Measurements from ENCODE around the gene TBCC. TPM values are rescaled to one million over a fixed set of nuclear protein-coding genes. Genes with fewer than 3 reads are reported as not detected.

TBCC gene
- total RNA-seq, 1 donor from 2014 or later: 57.9 TPM

- Histone ChIP-seq H3K27ac (ENCODE audit: low read depth, low read length) (no peak overlapping the region), H3K36me3 (ENCODE audit: control insufficient read depth in 3 of 3, insufficient read depth in 3 of 3, low read length in 3 of 3) (peaks cover 0 to 3% (median 0%) of the 10 kb centered on the region in 3 donors), H3K4me3 (ENCODE audit: low read length in 3 of 3) (no peak overlapping the region), H3K9me3 (ENCODE audit: control insufficient read depth in 3 of 3, low read length in 3 of 3) (no peaks in the 10 kb centered on the region), H3K27me3 (ENCODE audit: control insufficient read depth in 3 of 3, insufficient read depth in 3 of 3, low read length in 3 of 3) (no peaks in the 10 kb centered on the region), H3K9ac (ENCODE audit: low read depth in 1 of 3, low read length in 3 of 3) (no peak overlapping the region), H3K4me1 (ENCODE audit: control insufficient read depth in 3 of 3, insufficient read depth in 3 of 3, low read length in 3 of 3) (peaks cover 15 to 21% (median 18%) of the 10 kb centered on the region in 3 donors)
These were observed 21.1 kb downstream of the TBCC start for GRCh38 chr6:42724825-42725224.

GRCh38 chr6:42722497-42722896 is 23.4 kb downstream of the TBCC start, which contains the start of gene PRPH2:
PRPH2 (minus strand) TSS chr6:42722597; CDS start chr6:42722334, 263 bp downstream.
- Histone ChIP-seq H3K27me3 (ENCODE audit: control insufficient read depth in 3 of 3, insufficient read depth in 3 of 3, low read length in 3 of 3) (no peaks in the 10 kb centered on the region), H3K9ac (ENCODE audit: low read depth in 1 of 3, low read length in 3 of 3) (no peak within 1 kb of the TSS), H3K27ac (ENCODE audit: low read depth, low read length) (no peak within 1 kb of the TSS), H3K4me1 (ENCODE audit: control insufficient read depth in 3 of 3, insufficient read depth in 3 of 3, low read length in 3 of 3) (peaks cover 17 to 20% (median 17%) of the 10 kb centered on the region in 3 donors), H3K9me3 (ENCODE audit: control insufficient read depth in 3 of 3, low read length in 3 of 3) (no peaks in the 10 kb centered on the region), H3K36me3 (ENCODE audit: control insufficient read depth in 3 of 3, insufficient read depth in 3 of 3, low read length in 3 of 3) (peaks cover 0 to 3% (median 0%) of the 10 kb centered on the region in 3 donors), H3K4me3 (ENCODE audit: low read length in 3 of 3) (no peak within 1 kb of the TSS)

GRCh38 chr6:42720739-42721138 is 25.2 kb downstream of the TBCC start:
- no peaks in the 10 kb centered on the region for H3K9me3 ChIP-seq (ENCODE audit: control insufficient read depth in 3 of 3, low read length in 3 of 3)
- H3K27ac ChIP-seq (ENCODE audit: low read depth, low read length): no peak overlapping the region
- no peak overlapping the region for H3K9ac ChIP-seq (ENCODE audit: low read depth in 1 of 3, low read length in 3 of 3)
- H3K4me3 ChIP-seq (ENCODE audit: low read length in 3 of 3): no peak overlapping the region
- H3K36me3 ChIP-seq (ENCODE audit: control insufficient read depth in 3 of 3, insufficient read depth in 3 of 3, low read length in 3 of 3): peaks cover 0 to 3% (median 0%) of the 10 kb centered on the region in 3 donors
- H3K4me1 ChIP-seq (ENCODE audit: control insufficient read depth in 3 of 3, insufficient read depth in 3 of 3, low read length in 3 of 3): peaks cover 0 to 6% (median 4%) of the 10 kb centered on the region in 3 donors
- no peaks in the 10 kb centered on the region for H3K27me3 ChIP-seq (ENCODE audit: control insufficient read depth in 3 of 3, insufficient read depth in 3 of 3, low read length in 3 of 3)

GRCh38 chr6:42715871-42716270 is 30.0 kb downstream of the TBCC start:
- no peaks in the 10 kb centered on the region for H3K36me3 ChIP-seq (ENCODE audit: control insufficient read depth in 3 of 3, insufficient read depth in 3 of 3, low read length in 3 of 3)
- no peak overlapping the region for H3K27ac ChIP-seq (ENCODE audit: low read depth, low read length)
- H3K4me1 ChIP-seq (ENCODE audit: control insufficient read depth in 3 of 3, insufficient read depth in 3 of 3, low read length in 3 of 3): peaks cover 0 to 2% (median 0%) of the 10 kb centered on the region in 3 donors
- H3K27me3 ChIP-seq (ENCODE audit: control insufficient read depth in 3 of 3, insufficient read depth in 3 of 3, low read length in 3 of 3): no peaks in the 10 kb centered on the region
- no peak overlapping the region for H3K9ac ChIP-seq (ENCODE audit: low read depth in 1 of 3, low read length in 3 of 3)
- peaks cover 0 to 9% (median 5%) of the 10 kb centered on the region in 3 donors for H3K9me3 ChIP-seq (ENCODE audit: control insufficient read depth in 3 of 3, low read length in 3 of 3)
- H3K4me3 ChIP-seq (ENCODE audit: low read length in 3 of 3): no peak overlapping the region

- Histone ChIP-seq H3K9me3 (ENCODE audit: control insufficient read depth in 3 of 3, low read length in 3 of 3) (peaks cover 0 to 9% (median 5%) of the 10 kb centered on the region in 3 donors), H3K4me3 (ENCODE audit: low read length in 3 of 3) (no peak overlapping the region), H3K27ac (ENCODE audit: low read depth, low read length) (no peak overlapping the region), H3K4me1 (ENCODE audit: control insufficient read depth in 3 of 3, insufficient read depth in 3 of 3, low read length in 3 of 3) (peaks cover 3 to 11% (median 5%) of the 10 kb centered on the region in 3 donors), H3K36me3 (ENCODE audit: control insufficient read depth in 3 of 3, insufficient read depth in 3 of 3, low read length in 3 of 3) (no peaks in the 10 kb centered on the region), H3K9ac (ENCODE audit: low read depth in 1 of 3, low read length in 3 of 3) (no peak overlapping the region), H3K27me3 (ENCODE audit: control insufficient read depth in 3 of 3, insufficient read depth in 3 of 3, low read length in 3 of 3) (no peaks in the 10 kb centered on the region)
These were observed 31.7 kb downstream of the TBCC start for GRCh38 chr6:42714098-42714761.

- H3K4me3 ChIP-seq (ENCODE audit: low read length in 3 of 3): no peak overlapping the region
- no peak overlapping the region for H3K27ac ChIP-seq (ENCODE audit: low read depth, low read length)
- peaks cover 0 to 9% (median 5%) of the 10 kb centered on the region in 3 donors for H3K9me3 ChIP-seq (ENCODE audit: control insufficient read depth in 3 of 3, low read length in 3 of 3)
- H3K4me1 ChIP-seq (ENCODE audit: control insufficient read depth in 3 of 3, insufficient read depth in 3 of 3, low read length in 3 of 3): peaks cover 3 to 9% (median 5%) of the 10 kb centered on the region in 3 donors
- no peaks in the 10 kb centered on the region for H3K36me3 ChIP-seq (ENCODE audit: control insufficient read depth in 3 of 3, insufficient read depth in 3 of 3, low read length in 3 of 3)
- no peaks in the 10 kb centered on the region for H3K27me3 ChIP-seq (ENCODE audit: control insufficient read depth in 3 of 3, insufficient read depth in 3 of 3, low read length in 3 of 3)
- no peak overlapping the region for H3K9ac ChIP-seq (ENCODE audit: low read depth in 1 of 3, low read length in 3 of 3)
These were observed 34.0 kb downstream of the TBCC start for GRCh38 chr6:42711930-42712329.

GRCh38 chr6:42710316-42710715 is 35.6 kb downstream of the TBCC start:
- H3K27me3 ChIP-seq (ENCODE audit: control insufficient read depth in 3 of 3, insufficient read depth in 3 of 3, low read length in 3 of 3): no peaks in the 10 kb centered on the region
- no peak overlapping the region for H3K27ac ChIP-seq (ENCODE audit: low read depth, low read length)
- H3K9ac ChIP-seq (ENCODE audit: low read depth in 1 of 3, low read length in 3 of 3): peak overlapping the region in 1 of 3 donors; percentile 25
- H3K9me3 ChIP-seq (ENCODE audit: control insufficient read depth in 3 of 3, low read length in 3 of 3): peaks cover 0 to 9% (median 5%) of the 10 kb centered on the region in 3 donors
- H3K36me3 ChIP-seq (ENCODE audit: control insufficient read depth in 3 of 3, insufficient read depth in 3 of 3, low read length in 3 of 3): no peaks in the 10 kb centered on the region
- H3K4me1 ChIP-seq (ENCODE audit: control insufficient read depth in 3 of 3, insufficient read depth in 3 of 3, low read length in 3 of 3): peaks cover 3 to 9% (median 5%) of the 10 kb centered on the region in 3 donors
- no peak overlapping the region for H3K4me3 ChIP-seq (ENCODE audit: low read length in 3 of 3)

GRCh38 chr6:42709871-42710270 is 36.0 kb downstream of the TBCC start:
- Histone ChIP-seq H3K27ac (ENCODE audit: low read depth, low read length) (no peak overlapping the region), H3K36me3 (ENCODE audit: control insufficient read depth in 3 of 3, insufficient read depth in 3 of 3, low read length in 3 of 3) (no peaks in the 10 kb centered on the region), H3K9ac (ENCODE audit: low read depth in 1 of 3, low read length in 3 of 3) (peak overlapping the region in 1 of 3 donors; percentile 25), H3K4me1 (ENCODE audit: control insufficient read depth in 3 of 3, insufficient read depth in 3 of 3, low read length in 3 of 3) (peaks cover 4 to 11% (median 7%) of the 10 kb centered on the region in 3 donors), H3K27me3 (ENCODE audit: control insufficient read depth in 3 of 3, insufficient read depth in 3 of 3, low read length in 3 of 3) (no peaks in the 10 kb centered on the region), H3K4me3 (ENCODE audit: low read length in 3 of 3) (no peak overlapping the region), H3K9me3 (ENCODE audit: control insufficient read depth in 3 of 3, low read length in 3 of 3) (peaks cover 0 to 9% (median 5%) of the 10 kb centered on the region in 3 donors)

- H3K4me1 ChIP-seq (ENCODE audit: control insufficient read depth in 3 of 3, insufficient read depth in 3 of 3, low read length in 3 of 3): peaks cover 11 to 18% (median 15%) of the 10 kb centered on the region in 3 donors
- no peak overlapping the region for H3K4me3 ChIP-seq (ENCODE audit: low read length in 3 of 3)
- H3K9ac ChIP-seq (ENCODE audit: low read depth in 1 of 3, low read length in 3 of 3): no peak overlapping the region
- peaks cover 0 to 9% (median 5%) of the 10 kb centered on the region in 3 donors for H3K9me3 ChIP-seq (ENCODE audit: control insufficient read depth in 3 of 3, low read length in 3 of 3)
- H3K27ac ChIP-seq (ENCODE audit: low read depth, low read length): no peak overlapping the region
- no peaks in the 10 kb centered on the region for H3K36me3 ChIP-seq (ENCODE audit: control insufficient read depth in 3 of 3, insufficient read depth in 3 of 3, low read length in 3 of 3)
- no peaks in the 10 kb centered on the region for H3K27me3 ChIP-seq (ENCODE audit: control insufficient read depth in 3 of 3, insufficient read depth in 3 of 3, low read length in 3 of 3)
These were observed 37.8 kb downstream of the TBCC start for GRCh38 chr6:42708096-42708495.

- H3K4me3 ChIP-seq (ENCODE audit: low read length in 3 of 3): no peak overlapping the region
- peaks cover 0 to 2% (median 0%) of the 10 kb centered on the region in 3 donors for H3K36me3 ChIP-seq (ENCODE audit: control insufficient read depth in 3 of 3, insufficient read depth in 3 of 3, low read length in 3 of 3)
- no peak overlapping the region for H3K27ac ChIP-seq (ENCODE audit: low read depth, low read length)
- no peaks in the 10 kb centered on the region for H3K27me3 ChIP-seq (ENCODE audit: control insufficient read depth in 3 of 3, insufficient read depth in 3 of 3, low read length in 3 of 3)
- peaks cover 11 to 18% (median 15%) of the 10 kb centered on the region in 3 donors for H3K4me1 ChIP-seq (ENCODE audit: control insufficient read depth in 3 of 3, insufficient read depth in 3 of 3, low read length in 3 of 3)
- peaks cover 0 to 9% (median 5%) of the 10 kb centered on the region in 3 donors for H3K9me3 ChIP-seq (ENCODE audit: control insufficient read depth in 3 of 3, low read length in 3 of 3)
- no peak overlapping the region for H3K9ac ChIP-seq (ENCODE audit: low read depth in 1 of 3, low read length in 3 of 3)
These were observed 38.3 kb downstream of the TBCC start for GRCh38 chr6:42707595-42707994.
